ENCODE results near the gene PDZRN3.

PDZRN3 gene

DNA sequence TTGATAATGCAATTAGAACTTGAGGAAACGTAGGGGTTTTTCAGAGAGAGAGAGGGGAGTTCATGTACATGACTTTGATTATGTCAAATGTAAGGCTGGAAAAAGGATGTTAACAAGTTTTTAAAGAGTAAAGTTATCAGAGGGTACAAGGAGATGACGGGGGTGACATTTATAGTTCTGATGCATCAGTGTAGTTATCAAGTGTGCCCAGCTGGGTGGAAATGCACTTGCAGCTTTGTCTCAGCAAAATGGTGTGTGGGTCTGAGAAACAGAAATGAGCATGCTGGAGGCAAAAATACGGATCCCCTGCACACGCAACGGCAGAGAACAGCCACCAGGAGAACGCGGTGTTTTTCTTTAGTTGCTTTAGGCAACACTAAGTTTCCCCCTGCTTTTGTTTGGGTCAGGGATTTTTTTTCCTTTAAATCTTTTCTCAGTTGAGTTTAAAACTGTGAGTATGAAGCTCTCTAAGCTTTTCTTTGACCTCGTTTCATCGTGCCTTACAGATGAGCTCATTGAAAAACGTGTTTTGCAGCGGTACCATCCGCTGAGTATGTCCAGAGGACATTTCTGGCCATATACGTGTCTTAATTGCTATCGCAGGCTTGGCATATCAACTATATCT is 205.4 kb downstream of the PDZRN3 start:
- no peak overlapping the region for H3K27ac ChIP-seq
- no peak for TF ChIP-seq ZFX (IDR thresholded peaks at IDR 0.05)
- TF ChIP-seq, protein P1, sequence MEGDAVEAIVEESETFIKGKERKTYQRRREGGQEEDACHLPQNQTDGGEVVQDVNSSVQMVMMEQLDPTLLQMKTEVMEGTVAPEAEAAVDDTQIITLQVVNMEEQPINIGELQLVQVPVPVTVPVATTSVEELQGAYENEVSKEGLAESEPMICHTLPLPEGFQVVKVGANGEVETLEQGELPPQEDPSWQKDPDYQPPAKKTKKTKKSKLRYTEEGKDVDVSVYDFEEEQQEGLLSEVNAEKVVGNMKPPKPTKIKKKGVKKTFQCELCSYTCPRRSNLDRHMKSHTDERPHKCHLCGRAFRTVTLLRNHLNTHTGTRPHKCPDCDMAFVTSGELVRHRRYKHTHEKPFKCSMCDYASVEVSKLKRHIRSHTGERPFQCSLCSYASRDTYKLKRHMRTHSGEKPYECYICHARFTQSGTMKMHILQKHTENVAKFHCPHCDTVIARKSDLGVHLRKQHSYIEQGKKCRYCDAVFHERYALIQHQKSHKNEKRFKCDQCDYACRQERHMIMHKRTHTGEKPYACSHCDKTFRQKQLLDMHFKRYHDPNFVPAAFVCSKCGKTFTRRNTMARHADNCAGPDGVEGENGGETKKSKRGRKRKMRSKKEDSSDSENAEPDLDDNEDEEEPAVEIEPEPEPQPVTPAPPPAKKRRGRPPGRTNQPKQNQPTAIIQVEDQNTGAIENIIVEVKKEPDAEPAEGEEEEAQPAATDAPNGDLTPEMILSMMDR (conservative IDR thresholded peaks at IDR 0.05), result peak; percentile 8; the same call in 1 of the 2 replicates

DNA sequence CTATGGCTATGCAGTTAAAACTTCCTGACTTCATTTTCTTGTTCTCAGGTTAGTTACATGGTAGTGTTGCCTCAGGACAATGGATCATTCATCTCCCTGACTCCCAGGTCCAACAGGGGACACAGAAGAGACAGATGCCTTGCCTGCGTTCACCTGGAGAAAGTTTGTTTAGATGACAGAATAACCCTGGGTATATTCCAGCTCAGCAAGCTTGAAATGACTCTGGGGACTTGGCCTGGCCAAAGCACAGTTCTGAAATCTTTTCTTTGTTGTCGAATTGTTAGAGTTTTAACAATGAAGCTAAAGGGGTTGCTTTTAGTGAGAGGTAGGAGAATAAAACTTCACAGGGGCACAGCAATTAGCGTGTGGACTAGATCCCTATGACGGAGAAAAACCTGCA is 206.1 kb downstream of the PDZRN3 start:
- H3K27ac ChIP-seq, result no peak overlapping the region
- TF ChIP-seq, protein P1 (conservative IDR thresholded peaks at IDR 0.05), result no peak

DNA sequence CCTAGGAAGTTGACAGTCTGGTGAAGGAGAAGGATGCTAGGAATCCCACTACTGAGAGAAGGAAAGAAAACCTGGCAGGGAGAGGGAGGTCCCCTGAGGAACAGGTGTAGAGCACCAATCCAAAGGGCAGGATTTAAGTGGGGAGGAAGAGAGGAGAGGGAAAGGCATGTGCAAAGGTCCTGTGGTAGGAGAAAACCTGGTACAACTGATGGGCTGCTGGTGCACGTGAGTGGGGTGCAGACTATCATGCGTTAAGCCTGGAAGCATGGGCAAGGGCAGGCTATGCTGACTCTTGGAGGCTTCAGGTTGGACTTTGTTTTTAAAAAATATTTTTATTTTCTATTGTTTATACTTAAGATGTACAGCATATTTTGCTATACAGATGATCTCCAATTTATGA is 209.6 kb downstream of the PDZRN3 start:
- no peak overlapping the region for H3K27ac ChIP-seq
- TF ChIP-seq ZFX (IDR thresholded peaks at IDR 0.05), result no peak
- TF ChIP-seq, protein P1 (conservative IDR thresholded peaks at IDR 0.05), result no peak

DNA sequence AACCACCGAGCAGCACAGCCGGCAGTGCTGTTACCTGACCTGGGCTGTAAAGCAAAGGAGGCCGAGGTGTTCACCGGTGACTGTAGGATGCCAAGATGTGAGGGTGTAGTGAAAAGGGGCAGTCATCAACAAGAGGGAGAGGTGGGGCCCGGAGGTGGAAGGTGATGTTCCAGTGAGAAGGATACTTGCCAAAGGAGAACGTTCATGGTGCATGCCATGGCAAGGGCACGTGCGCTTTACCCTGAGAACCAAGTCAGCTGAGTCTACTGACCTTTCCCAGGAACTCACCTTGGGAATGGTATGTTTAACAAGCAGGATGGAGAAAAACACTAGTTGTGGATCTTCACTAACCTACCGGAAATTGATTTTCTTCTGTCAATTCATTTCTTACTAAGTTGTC is 211.1 kb downstream of the PDZRN3 start:
- no peak overlapping the region for H3K27ac ChIP-seq
- TF ChIP-seq ZFX (IDR thresholded peaks at IDR 0.05), result no peak
- TF ChIP-seq, protein P1 (conservative IDR thresholded peaks at IDR 0.05), result no peak

DNA sequence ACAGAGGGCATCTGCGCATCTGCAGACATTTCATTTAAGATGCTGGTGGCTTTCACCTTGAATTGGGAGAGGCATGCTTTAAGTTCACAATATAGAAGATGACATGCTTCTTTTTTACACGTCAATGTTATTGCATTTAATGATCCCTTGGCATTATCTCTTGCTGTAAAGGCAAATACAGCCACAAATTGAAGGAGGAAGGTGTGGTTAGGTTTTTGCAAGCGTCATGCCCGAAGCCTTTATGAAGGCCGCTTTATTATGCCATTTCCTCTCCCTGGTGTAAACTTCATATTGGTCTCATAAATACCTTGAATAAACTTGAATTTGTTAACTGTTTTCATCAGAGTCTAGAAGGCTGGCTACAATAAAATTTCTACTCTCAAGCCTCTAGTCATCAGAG is 212.7 kb downstream of the PDZRN3 start:
- no peak overlapping the region for H3K27ac ChIP-seq
- TF ChIP-seq ZFX (IDR thresholded peaks at IDR 0.05), result no peak
- TF ChIP-seq, protein P1 (conservative IDR thresholded peaks at IDR 0.05), result no peak

DNA sequence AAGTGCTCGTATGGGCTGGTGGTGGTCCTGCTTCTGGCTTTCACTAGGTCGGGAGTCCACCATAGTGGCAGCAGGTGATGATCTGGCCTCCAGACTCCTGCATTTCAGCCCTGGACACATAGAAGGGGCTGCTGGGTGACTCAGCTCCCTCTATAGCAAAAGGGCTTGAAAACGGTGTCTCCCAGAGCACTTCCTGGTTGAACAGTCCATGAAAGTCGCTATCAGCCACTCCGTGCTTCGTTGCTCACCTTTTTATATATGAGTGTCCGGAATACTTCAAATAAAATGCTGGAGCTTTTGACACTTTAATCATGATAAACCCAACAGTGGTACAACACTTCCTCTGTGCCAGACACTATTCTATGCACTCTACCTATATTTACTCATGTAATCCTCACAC is 213.2 kb downstream of the PDZRN3 start:
- TF ChIP-seq, protein P1 (conservative IDR thresholded peaks at IDR 0.05), result no peak
- TF ChIP-seq ZFX (IDR thresholded peaks at IDR 0.05), result no peak
- H3K27ac ChIP-seq, result no peak overlapping the region

DNA sequence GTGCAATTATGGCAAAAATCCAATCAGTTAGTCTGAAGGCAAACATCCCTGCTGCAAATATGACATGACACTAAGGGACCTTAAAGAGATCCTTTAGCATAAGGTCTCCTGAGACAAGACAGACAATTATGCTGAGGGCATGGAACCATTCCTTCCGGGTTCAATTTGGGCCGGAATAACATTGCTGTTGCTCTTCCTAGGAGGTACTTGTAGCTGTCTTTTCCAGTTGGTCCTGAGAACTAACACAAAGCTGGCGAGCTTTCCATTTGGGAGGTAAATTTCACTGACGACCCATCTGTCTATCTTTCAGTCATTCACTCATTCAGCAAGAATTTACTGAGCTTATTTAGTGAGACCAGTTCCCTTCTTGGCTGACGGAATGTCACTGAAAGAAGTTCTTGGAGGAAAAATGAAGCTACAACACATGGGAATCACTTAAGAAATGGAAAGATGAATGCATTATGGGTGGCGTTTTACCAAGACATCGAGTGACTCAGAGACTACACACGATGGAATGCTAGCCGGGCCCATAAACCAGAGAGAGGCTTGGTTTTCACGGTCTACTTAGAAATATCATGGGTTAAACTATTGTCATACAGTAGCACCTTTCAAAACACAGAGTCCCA is 215.5 kb downstream of the PDZRN3 start:
- TF ChIP-seq, protein P1 (conservative IDR thresholded peaks at IDR 0.05), result no peak
- no peak for TF ChIP-seq ZFX (IDR thresholded peaks at IDR 0.05)
- no peak overlapping the region for H3K27ac ChIP-seq
